GM18517 (cell line): ENCODE data around the gene LECT2.

ENCODE experiments used
- ATAC-seq: cut with Tn5 transposase; IDR thresholded peaks from one replicate; pipeline ENCODE4 v1.9.1; 2021; ENCODE audit warnings: mild to moderate bottlenecking, moderate library complexity; ENCODE audit not compliant: unreplicated experiment

The LECT2 gene

GRCh38 chr5:135941711-135942110 lies 13.1 kb downstream of the LECT2 start:
- ATAC-seq, result no peak

DNA sequence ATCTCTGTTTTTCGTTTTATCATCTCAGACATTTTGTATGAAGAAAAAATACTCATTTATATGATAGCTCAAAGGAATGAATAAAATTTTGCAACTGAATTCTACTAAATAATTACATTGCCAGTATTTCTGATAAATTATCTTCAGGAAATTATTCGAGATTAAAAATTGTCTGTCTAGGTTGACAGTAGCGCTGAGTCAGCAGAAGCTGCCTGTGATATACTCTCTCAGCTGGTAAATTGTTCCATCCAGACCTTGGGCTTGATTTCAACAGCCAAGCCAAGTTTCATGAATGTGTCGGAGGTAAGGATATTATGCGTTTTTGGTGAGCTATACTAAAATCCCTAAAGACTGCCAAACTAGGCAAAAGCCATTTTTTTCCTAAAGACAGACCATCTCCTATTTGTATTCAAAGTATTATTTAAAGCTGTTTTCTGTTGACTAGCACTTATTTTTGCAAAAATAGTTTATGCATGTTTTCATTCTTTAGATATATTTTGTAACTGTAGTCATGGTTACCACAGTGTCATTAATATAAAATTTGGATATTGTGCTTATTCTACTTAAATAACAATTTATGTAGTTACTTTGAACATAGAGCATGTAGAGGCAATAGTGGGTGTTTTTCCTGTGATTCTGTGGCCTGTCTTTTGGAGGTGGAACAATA lies 17.4 kb downstream of the LECT2 start:
- ATAC-seq, result no peak

- ATAC-seq, result no peak
Observed at GRCh38 chr5:135934939-135935338, 19.8 kb downstream of the LECT2 start.

DNA sequence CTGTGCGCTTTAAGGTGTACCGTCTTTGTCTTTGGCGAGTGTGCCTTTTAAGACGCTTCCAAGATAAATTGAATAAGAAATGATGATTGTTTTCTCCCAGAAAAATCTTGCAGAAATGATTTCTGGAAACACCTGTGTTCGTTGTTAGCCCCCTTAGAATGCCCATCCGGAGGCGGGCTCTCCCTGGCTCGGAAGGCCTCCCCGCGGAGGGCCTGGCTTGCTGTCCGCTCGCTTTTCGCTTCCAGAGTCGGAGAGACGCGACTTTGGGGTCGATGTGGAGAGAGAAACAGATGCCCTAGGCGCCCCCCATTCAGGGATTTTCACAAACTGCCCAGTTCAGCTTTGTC lies 23.9 kb downstream of the LECT2 start:
- no peak for ATAC-seq

- ATAC-seq, result no peak
Observed at GRCh38 chr5:135930029-135930948, 24.5 kb downstream of the LECT2 start.

- no peak for ATAC-seq
Observed at GRCh38 chr5:135921388-135921787, 33.4 kb downstream of the LECT2 start.

GRCh38 chr5:135920199-135920598 lies 34.6 kb downstream of the LECT2 start:
- ATAC-seq, result no peak

DNA sequence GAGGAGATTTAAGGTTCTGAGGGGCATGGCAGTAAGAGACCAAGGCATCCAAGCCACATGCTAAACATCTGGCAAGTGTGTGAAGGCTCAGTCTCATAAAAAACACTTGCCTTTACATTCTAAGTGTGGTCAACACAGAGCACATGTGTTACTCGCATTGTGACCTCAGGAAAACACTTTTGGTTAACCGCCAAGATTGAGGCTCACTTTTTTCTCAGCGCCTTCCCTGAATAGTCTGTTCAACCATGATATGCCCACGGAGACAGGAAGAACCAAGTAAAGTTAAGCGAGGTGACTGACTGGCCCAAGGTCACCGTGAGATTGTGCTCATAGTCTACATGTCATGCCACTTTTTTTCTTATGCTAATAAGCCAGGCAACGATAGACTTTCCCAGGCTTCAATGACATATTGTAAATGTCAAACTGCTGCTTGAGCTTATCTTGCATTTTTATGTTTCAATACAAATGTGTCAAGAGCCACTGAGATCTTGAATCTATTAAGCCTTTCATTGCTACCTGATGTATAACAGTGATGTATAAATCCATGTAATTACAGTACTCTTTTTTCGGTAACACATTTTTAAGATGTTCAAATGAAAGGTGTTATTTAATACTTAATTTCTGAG lies 38.0 kb downstream of the LECT2 start:
- ATAC-seq, result no peak

GRCh38 chr5:135915466-135916001 lies 39.2 kb downstream of the LECT2 start:
- ATAC-seq, result no peak

DNA sequence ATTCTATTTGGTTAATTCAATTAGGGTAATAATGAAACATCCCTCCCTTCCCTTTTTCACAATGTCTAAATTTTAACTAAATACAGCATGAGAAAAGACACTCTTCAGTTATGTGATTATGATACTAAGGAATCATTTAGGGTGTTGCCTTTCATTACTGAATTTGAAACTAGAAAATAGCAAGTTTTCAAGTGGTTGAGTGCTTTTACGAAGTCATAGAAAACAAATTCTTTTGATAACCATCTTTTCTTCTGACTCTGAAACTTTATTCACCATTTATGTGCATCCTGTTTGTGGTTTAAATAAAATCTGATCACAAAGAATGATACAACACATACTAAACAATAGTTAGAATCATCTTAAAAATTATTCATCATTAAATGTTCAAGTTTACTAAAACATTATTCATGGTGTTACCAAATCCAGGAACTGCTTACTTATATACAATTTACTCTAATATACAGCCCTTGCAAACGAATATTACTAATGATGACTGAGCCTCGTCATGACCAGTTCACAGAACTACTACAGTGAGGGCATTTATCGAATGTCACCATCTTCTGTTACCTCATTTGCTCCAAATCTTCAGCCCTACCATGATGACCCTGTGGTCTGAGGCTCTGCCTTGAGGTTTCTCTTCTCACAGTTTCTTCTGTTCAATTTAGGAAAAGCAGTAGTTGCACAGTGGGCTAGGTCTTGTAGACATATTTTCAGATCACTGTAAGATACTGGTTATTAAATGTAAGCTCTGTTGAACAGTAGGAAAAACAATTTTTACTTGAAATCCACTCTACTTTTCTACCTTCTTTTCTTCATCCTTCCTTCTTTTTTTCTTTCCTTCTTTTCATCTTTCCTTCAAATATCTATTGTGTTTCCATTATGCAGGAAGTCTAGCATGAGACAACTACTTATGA lies 40.8 kb downstream of the LECT2 start:
- ATAC-seq, result no peak

DNA sequence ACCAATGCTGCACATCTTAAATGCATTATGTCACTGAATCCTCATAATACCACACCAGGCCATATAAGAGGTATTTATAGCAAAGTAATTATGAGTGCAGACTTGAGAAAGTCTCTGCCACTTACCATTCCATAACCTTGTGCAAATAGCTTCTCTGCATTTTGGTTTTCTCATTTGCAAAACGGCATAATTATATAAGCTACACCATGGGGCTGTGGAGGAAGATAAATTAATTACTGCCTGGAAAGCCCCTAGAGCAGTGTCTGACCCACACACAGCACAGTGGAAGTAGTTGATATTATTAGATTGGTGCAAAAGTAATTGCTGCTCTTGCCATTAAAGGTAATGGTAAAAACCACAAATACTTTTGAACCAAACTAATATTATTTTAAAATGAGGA lies 49.6 kb downstream of the LECT2 start:
- ATAC-seq, result no peak

DNA sequence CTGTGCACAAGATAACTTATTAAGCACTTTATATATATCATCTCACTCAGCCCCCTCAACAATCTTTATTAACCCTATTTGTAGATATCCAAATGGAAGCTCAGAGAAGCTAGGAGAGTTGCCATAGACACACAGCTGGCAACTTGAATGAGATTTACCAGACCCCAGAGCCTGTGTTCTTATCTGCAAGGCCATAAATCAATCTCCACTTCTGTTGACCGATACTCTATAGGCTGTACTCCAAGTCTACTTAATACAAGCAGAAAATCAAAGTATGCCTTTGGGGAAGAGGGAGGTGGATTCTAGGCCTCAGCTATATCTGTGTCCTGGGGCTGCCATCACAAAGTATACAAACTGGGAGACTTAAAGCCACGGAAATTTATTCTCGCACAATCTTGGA lies 53.1 kb downstream of the LECT2 start:
- ATAC-seq, result no peak

- ATAC-seq, result no peak
Observed at GRCh38 chr5:135900276-135900675, 54.5 kb downstream of the LECT2 start.

DNA sequence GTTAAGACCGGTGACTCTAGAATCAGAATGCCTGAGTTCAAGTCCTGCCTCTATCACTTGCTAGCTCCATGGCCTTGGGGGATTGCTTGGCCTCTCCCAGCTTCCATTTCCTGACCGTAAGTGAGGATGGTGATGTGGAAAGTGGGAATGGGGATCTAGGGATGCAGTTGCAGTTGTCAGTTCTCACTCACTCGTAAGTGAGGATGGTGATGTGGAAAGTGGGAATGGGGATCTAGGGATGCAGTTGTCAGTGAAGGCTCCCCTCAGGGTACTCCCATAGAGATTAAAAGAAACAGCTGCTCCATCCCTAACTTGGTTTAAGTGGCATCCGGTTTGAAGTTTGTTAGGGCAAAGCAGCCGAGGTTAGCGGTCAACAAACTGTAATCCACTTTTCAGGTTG lies 56.1 kb downstream of the LECT2 start:
- ATAC-seq, result no peak
